K562 (cell line): ENCODE data around the gene MEF2D. TPM values are rescaled to one million over a fixed set of nuclear protein-coding genes. Genes with fewer than 3 reads are reported as not detected.

Experiments used
- E2F3 ChIP-seq: fragments of 250-450 bp; sonication (Bioruptor Pico); IDR thresholded peaks from 2 replicates; pipeline ENCODE4 v1.4.0; 2020; ENCODE audit warnings: mild to moderate bottlenecking
- ETV1 ChIP-seq: fragments of 450-650 bp; conservative IDR thresholded peaks from 2 replicates; pipeline ENCODE4 v1.6.1; 2016; ENCODE audit warnings: missing genetic modification characterization, control low read depth, low read depth, missing compliant biosample characterization
- LEF1 ChIP-seq: fragments of 450-650 bp; IDR thresholded peaks from 2 replicates; pipeline ENCODE4 v1.6.1; 2016; ENCODE audit warnings: mild to moderate bottlenecking
- MXI1 ChIP-seq: IDR thresholded peaks from 2 replicates; pipeline ENCODE4 v1.6.1; 2011; ENCODE audit warnings: low read depth, mild to moderate bottlenecking, improper control_type of control experiment, low read length
- PCBP2 ChIP-seq: fragments of 200-400 bp; formaldehyde crosslinking; IDR thresholded peaks from 2 replicates; pipeline ENCODE4 v1.6.1; 2018; ENCODE audit warnings: low read length, low read depth, mild to moderate bottlenecking, moderate library complexity; ENCODE audit not compliant: poor library complexity, severe bottlenecking
- POLR2AphosphoS5 ChIP-seq: IDR thresholded peaks from 2 replicates; pipeline ENCODE4 v1.6.1; 2011; ENCODE audit warnings: mild to moderate bottlenecking, low read depth, low read length, moderate library complexity; ENCODE audit not compliant: control insufficient read depth, insufficient read depth
- RB1 ChIP-seq: fragments of 450-650 bp; IDR thresholded peaks from 2 replicates; pipeline ENCODE4 v1.6.1; 2017; ENCODE audit warnings: low read depth, mild to moderate bottlenecking
- SMAD4 ChIP-seq: fragments of 250-450 bp; sonication (Bioruptor Pico); conservative IDR thresholded peaks from 2 replicates; pipeline ENCODE4 v1.8.0; 2021; ENCODE audit warnings: inconsistent platforms, mild to moderate bottlenecking, moderate library complexity
- SREBF1 ChIP-seq: fragments of 150-350 bp; IDR thresholded peaks from 2 replicates; pipeline ENCODE4 v1.6.1; 2014; ENCODE audit warnings: antibody characterized with exemption, low read depth, low read length, borderline replicate concordance
- TAF9B ChIP-seq: fragments of 450-650 bp; IDR thresholded peaks from 2 replicates; pipeline ENCODE4 v1.6.1; 2018; ENCODE audit warnings: mild to moderate bottlenecking; ENCODE audit not compliant: partially characterized antibody
- ZBTB8A ChIP-seq: fragments of 450-650 bp; IDR thresholded peaks from 2 replicates; pipeline ENCODE4 v1.6.1; 2018; ENCODE audit warnings: mild to moderate bottlenecking, moderate library complexity; ENCODE audit not compliant: partially characterized antibody
- ZNF224 ChIP-seq: sonication (generic); formaldehyde crosslinking; IDR thresholded peaks from 2 replicates; pipeline ENCODE4 v1.8.0; 2022; ENCODE audit warnings: mild to moderate bottlenecking, missing genetic modification reagents
- polyA plus RNA-seq, 8 experiments: library from polyadenylated mRNA; depleted of rRNA in 4 of 8; stranded (reverse) in 5 of 8; unstranded in 3 of 8; fragments of >200 nt; fragmentation: Nextera tagmentation in 2 of 8; fragmentation: Illumina TruSeq in 1 of 8; extraction: Ambion mirVana in 2 of 8; extraction: Trizol in 1 of 8; gene quantifications; 2 replicates each; pipeline versions ENCODE4 v1.2.1 to v1.2.3, GENCODE V29; 2011 to 2014; ENCODE audit warnings: inconsistent platforms in 1 of 8, missing spikeins in 1 of 8
- total RNA-seq, 7 experiments: library from RNA; depleted of rRNA in 6 of 7; stranded (reverse); fragments of >200 nt in 6 of 7; fragmentation: Illumina TruSeq in 2 of 7; extraction: Trizol in 2 of 7; gene quantifications; 2 replicates each; pipeline versions ENCODE4 v1.2.1 to v1.2.3, GENCODE V29; 2011 to 2021; ENCODE audit warnings: low replicate concordance in 1 of 7
- TF ChIP-seq, protein P1 (sequence below), 2 experiments: IDR thresholded peaks in 1 of 2; conservative IDR thresholded peaks in 1 of 2; 2 replicates each; pipeline ENCODE4 v1.6.1; 2016; ENCODE audit warnings: low read depth in 2 of 2, mild to moderate bottlenecking in 1 of 2, missing compliant biosample characterization in 1 of 2, missing genetic modification characterization in 1 of 2, moderate library complexity in 1 of 2
- TF ChIP-seq, protein P2 (sequence below), 2 experiments: fragments of 150-350 bp in 1 of 2; IDR thresholded peaks; 2 replicates each; pipeline ENCODE4 v1.6.1; 2012 to 2016; ENCODE audit warnings: low read depth in 2 of 2, low read length in 2 of 2, mild to moderate bottlenecking in 1 of 2, moderate library complexity in 1 of 2
- TF ChIP-seq, protein P3 (sequence below): fragments of 250-450 bp; sonication (Bioruptor Pico); IDR thresholded peaks from 2 replicates; pipeline ENCODE4 v1.4.0; 2020

The MEF2D gene
- total and polyA plus RNA-seq, 9 of the 15 experiments (the other 6 are each of a cell fraction or from before 2014, with no cell fraction given): 0.10 to 19.5 (median 2.6) TPM

DNA sequence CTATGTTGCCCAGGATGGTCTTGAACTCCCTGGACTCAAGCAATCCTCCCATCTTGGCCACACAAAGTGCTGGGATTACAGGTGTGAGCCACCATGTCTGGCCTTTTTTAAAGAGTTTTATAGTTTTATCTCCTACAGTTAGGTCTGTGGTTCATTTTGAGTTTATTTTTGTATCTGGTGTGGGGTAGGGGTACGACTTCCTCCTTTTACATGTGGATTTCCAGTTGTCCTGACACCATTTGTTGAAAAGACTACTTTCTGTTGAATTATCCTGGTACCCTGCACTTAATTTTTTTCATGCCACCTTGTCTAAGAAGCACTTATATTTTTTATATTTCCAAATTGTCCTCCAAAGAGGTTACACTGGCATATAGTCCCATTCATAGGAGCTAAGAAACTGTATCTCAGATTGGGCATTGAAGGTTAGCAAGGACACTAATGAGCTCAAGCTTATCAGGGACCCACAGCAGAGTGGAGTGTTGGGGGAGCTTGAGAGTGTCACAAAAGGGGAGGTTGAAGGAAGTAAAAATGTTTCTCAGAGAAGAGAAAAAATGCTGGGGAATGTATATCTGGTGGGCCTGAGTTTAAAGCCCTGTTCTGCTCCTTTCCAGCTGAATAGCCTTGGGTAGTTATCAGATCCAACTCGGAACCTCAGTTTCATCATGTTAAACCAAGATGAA, 23.4 kb upstream of the MEF2D start (continued):
- TF ChIP-seq, protein P1, sequence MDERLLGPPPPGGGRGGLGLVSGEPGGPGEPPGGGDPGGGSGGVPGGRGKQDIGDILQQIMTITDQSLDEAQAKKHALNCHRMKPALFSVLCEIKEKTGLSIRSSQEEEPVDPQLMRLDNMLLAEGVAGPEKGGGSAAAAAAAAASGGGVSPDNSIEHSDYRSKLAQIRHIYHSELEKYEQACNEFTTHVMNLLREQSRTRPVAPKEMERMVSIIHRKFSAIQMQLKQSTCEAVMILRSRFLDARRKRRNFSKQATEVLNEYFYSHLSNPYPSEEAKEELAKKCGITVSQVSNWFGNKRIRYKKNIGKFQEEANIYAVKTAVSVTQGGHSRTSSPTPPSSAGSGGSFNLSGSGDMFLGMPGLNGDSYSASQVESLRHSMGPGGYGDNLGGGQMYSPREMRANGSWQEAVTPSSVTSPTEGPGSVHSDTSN (CRISPR knock-in tag; IDR thresholded peaks at IDR 0.05; ENCODE audit: low read depth): no peak
- TF ChIP-seq, protein P1 (tag; conservative IDR thresholded peaks at IDR 0.05; ENCODE audit: low read depth): no peak
- TF ChIP-seq SREBF1 (no peak), ZBTB8A (no peak), PCBP2 (no peak), SMAD4 (no peak), POLR2AphosphoS5 (peak; percentile 60; the same call in 1 of the 2 replicates), MXI1 (no peak), ETV1 (tag) (no peak), ZNF224 (no peak), E2F3 (no peak), TAF9B (no peak), RB1 (no peak), LEF1 (peak; percentile 84)
- TF ChIP-seq, protein P2, sequence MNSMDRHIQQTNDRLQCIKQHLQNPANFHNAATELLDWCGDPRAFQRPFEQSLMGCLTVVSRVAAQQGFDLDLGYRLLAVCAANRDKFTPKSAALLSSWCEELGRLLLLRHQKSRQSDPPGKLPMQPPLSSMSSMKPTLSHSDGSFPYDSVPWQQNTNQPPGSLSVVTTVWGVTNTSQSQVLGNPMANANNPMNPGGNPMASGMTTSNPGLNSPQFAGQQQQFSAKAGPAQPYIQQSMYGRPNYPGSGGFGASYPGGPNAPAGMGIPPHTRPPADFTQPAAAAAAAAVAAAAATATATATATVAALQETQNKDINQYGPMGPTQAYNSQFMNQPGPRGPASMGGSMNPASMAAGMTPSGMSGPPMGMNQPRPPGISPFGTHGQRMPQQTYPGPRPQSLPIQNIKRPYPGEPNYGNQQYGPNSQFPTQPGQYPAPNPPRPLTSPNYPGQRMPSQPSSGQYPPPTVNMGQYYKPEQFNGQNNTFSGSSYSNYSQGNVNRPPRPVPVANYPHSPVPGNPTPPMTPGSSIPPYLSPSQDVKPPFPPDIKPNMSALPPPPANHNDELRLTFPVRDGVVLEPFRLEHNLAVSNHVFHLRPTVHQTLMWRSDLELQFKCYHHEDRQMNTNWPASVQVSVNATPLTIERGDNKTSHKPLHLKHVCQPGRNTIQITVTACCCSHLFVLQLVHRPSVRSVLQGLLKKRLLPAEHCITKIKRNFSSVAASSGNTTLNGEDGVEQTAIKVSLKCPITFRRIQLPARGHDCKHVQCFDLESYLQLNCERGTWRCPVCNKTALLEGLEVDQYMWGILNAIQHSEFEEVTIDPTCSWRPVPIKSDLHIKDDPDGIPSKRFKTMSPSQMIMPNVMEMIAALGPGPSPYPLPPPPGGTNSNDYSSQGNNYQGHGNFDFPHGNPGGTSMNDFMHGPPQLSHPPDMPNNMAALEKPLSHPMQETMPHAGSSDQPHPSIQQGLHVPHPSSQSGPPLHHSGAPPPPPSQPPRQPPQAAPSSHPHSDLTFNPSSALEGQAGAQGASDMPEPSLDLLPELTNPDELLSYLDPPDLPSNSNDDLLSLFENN (IDR thresholded peaks at IDR 0.05; ENCODE audit: low read depth in 2 of 2, low read length in 2 of 2): no peak
- TF ChIP-seq, protein P3, sequence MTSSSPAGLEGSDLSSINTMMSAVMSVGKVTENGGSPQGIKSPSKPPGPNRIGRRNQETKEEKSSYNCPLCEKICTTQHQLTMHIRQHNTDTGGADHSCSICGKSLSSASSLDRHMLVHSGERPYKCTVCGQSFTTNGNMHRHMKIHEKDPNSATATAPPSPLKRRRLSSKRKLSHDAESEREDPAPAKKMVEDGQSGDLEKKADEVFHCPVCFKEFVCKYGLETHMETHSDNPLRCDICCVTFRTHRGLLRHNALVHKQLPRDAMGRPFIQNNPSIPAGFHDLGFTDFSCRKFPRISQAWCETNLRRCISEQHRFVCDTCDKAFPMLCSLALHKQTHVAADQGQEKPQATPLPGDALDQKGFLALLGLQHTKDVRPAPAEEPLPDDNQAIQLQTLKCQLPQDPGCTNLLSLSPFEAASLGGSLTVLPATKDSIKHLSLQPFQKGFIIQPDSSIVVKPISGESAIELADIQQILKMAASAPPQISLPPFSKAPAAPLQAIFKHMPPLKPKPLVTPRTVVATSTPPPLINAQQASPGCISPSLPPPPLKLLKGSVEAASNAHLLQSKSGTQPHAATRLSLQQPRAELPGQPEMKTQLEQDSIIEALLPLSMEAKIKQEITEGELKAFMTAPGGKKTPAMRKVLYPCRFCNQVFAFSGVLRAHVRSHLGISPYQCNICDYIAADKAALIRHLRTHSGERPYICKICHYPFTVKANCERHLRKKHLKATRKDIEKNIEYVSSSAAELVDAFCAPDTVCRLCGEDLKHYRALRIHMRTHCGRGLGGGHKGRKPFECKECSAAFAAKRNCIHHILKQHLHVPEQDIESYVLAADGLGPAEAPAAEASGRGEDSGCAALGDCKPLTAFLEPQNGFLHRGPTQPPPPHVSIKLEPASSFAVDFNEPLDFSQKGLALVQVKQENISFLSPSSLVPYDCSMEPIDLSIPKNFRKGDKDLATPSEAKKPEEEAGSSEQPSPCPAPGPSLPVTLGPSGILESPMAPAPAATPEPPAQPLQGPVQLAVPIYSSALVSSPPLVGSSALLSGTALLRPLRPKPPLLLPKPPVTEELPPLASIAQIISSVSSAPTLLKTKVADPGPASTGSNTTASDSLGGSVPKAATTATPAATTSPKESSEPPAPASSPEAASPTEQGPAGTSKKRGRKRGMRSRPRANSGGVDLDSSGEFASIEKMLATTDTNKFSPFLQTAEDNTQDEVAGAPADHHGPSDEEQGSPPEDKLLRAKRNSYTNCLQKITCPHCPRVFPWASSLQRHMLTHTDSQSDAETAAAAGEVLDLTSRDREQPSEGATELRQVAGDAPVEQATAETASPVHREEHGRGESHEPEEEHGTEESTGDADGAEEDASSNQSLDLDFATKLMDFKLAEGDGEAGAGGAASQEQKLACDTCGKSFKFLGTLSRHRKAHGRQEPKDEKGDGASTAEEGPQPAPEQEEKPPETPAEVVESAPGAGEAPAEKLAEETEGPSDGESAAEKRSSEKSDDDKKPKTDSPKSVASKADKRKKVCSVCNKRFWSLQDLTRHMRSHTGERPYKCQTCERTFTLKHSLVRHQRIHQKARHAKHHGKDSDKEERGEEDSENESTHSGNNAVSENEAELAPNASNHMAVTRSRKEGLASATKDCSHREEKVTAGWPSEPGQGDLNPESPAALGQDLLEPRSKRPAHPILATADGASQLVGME: no peak
